Renal cortical epithelial cell (primary cell): Measurements from ENCODE around the gene EPB41L4A. TPM values are rescaled to one million over a fixed set of nuclear protein-coding genes. Genes with fewer than 3 reads are reported as not detected.
A peak's percentile ranks its signal among the peaks of the same experiment; 100 is the strongest.
"Not testable (repeated sequence)": the region's sequence is repeated elsewhere in the genome, so short reads cannot be mapped to it uniquely, and the experiment has no call there.

Experiments used
- DNase-seq: peaks from one replicate; pipeline ENCODE4 v3.0.0-alpha.2; 2011; ENCODE audit warnings: low read depth
- total RNA-seq: library from RNA; depleted of rRNA; stranded (reverse); fragments of >200 nt; gene quantifications from 2 replicates; pipeline ENCODE4 v1.2.3, GENCODE V29; 2014

EPB41L4A gene
- total RNA-seq, 1 donor from 2014 or later: 26.1 TPM

DNA sequence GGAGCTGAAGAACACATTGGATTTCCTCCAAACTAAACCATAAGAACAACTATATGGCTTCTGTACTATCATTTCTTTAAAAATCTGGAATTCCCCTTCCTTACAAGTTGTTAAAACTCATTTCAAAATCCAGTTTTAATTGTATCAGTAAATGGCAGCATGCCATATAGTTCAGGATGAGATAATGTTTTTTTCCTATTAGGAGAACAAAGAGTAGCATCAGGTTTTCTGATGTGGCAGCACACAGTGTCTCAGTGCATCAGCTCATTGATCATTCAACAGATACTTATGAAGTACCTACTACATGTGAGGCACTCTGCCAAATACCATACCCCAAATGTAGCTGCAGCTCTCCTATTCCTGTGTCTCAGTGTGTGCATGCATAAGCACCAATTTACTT lies 161.1 kb downstream of the EPB41L4A start:
- DNase-seq: no peak

DNA sequence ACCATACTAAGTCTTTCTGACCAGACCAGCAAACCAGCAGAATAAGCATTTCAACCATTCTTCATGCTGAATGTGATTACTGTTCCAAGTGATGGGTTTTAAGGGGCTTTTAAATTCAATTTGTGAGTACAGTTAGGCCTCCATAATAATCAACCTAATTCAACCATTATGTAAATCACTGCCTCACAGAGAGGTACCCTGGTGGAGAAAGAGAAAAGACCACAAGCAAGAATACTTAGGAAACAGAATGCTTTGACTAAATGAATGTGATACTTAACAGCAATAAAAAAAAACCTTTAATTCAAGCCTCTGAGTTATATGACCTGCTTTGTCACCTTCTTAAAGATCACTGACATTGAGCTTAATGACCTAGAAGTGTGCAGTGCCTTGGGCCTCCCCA lies 162.1 kb downstream of the EPB41L4A start:
- DNase-seq: no peak

DNA sequence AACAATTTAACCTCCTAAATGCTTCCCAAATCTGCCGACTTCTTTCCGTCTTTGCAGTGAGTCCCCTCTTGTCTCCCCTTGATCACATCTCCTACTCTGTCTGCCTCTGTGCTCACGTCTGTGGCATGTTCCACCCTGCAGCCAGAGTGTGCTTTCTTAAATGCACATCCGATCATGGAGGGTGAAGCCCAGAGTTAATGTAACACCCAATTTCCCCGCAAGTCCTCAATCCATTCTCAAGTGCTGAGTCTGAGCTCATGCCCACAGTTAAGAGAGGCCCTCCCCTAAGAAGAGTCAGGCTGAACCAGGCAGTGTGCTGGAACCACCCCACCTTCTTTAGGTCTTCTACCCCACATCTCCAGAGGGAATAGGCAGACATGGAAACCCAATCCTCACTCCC lies 164.8 kb downstream of the EPB41L4A start:
- no peak for DNase-seq

DNA sequence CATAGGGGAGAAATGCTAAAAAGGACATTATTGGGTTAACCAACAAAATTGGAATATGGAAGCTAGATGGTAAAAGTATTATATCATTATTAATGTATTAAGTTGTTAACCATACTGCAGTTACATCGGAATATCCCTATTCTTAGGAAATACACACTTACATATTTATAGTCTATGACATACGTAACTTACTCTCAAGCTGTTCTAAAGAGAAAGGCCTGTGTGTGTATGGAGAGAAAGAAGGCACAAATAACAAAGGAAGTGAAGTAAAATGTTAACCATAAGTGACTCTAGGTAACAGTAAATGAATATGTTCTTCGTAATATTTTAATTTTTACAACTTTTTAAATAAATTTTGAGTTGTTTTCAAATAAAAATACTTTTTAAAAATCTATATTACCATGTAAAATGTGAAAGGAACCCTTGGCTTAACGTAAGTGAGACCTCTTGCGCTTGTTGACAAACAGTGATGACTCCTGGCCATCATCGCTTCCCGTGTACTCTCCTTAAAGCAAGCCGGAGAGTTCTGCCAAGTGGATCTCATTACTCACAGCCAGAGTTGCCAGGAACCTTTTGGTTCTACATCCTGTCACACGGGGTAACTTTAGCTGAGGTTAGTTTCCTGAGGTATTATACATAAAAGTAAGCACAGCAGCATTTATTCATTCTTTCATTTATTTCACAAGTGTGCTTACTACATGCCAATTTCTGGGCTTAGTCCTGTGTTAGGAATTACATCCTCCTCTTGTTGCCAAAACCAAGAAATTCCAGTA lies 165.4 kb downstream of the EPB41L4A start:
- DNase-seq: no peak

DNA sequence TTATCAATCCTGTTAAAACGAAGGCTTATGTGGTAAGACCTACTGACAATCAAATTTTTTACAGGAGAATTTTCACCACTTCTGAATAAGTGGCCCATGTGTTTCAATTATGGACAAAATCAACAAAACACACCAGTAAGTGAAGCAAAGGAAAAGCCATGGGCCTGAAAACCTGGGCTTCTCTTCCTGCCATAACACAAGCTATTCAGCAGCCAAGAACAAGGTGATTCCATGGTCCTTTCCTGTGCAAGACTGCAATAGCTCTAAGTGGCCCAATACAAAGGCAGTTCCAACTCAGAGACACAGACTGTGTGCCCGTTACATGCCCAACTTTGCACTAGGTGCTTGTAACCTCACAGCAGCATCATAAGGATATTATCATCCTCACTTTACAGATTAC lies 168.5 kb downstream of the EPB41L4A start:
- no peak for DNase-seq

DNA sequence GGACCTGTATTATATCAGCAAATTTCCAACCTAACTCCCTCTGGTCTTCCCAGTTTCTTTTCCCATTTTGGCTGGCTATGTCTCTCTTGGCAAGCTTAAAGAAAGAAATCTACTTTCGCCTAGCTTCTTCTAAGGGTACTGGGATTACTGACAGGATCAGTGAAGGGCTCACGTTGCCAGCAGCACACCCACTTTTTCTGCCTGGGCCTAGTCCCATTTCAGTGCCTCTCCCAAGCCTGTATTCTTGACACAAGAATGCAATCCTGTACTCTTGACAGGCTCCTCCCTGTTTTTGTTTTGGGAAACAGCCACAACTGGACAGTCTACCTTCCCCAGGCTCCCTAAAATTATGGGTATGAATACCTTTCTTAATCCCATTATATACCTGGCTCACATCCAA lies 170.5 kb downstream of the EPB41L4A start:
- DNase-seq: no peak

DNA sequence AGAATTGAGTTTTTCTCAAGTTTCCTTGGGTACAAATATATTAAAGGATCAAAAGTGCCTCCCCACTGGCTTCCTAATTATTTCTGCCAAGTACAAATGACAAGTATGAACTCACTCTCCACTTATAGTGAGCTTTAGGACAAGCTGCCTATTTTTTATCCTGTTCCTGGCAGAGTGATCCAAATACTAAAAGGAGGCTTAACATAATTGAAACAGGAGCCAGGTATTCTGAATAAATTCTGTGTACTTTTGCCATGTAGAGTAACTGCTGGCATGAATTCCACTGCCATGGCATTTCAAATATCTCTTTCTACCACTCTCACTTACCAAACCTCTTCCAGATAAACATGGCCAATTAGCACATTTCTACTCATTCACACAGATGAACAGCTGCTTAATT lies 171.1 kb downstream of the EPB41L4A start:
- DNase-seq: no peak

DNA sequence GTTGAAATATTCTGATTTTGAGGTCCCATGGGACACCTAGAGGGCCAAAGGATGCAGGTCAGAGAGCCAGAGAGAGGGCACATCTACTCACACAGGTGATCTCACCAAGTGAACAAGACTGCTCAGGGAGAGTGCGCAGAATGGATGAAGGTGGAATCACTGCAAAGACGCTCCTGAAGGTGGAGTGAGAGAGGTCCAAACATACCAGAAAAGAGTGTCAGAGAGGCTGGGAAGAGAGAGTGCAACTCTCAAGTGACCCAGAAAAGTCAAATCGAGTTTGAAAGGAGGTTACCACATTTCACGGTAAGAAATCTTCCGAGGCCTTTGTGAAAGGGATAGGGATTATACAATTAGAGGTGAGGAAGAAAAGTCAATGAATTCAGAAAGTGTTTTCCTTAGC lies 173.4 kb downstream of the EPB41L4A start:
- DNase-seq: no peak

DNA sequence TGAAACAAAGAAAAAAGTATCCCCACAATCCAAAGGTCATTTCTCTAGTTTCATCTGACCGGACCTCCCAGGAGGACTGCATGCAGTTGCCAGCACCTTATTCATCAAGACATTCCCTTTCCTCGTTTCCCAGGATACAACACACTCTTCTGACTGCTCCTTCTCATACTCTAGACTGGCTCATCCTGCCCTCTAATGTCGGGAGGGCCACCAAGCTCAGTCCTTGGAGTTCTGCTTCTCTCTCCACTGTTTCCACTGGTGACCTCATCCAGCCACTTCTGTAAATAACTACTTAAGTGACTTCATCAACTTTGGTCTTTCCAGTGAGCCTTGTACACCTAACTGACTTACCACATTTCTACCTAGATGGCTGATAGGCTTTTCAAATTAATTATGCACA lies 179.1 kb downstream of the EPB41L4A start:
- DNase-seq: peak; percentile 72

DNA sequence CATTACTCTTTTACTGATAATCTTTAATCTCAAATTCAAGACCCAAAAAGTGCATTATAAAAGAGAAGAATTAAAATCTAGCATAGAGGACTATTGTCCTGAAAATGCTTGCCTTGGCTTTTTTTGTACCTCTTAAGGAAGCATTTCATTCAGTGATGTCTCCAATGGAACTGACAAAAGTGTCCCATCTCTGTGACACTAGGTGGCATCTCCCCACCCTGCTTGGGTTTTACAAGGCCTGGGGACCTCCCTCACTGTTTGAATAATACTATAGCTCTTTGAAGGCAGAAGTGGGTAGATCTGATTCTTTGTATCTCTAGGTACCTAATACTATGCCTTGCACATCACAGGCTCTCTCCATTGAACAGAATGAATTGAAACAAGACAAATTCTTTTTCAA lies 180.6 kb downstream of the EPB41L4A start:
- DNase-seq: no peak

DNA sequence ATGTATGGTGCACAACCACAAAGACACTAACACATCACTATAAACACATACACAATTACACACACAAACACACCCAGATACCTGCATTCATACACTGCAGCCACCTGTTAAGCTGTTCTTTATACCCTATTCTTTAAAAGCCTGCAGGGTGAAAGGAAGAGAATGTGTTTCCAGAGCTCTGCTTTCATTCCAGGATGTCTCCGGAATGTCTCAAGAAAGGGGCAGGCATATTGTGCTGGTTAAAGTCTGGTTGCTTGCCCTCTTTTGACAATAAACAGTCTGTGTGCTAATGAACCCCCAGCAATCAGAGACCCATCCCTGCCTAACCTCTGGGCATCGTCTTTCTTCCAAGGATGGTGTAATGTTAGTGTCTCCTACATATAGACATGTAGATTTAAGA lies 181.6 kb downstream of the EPB41L4A start:
- no peak for DNase-seq

DNA sequence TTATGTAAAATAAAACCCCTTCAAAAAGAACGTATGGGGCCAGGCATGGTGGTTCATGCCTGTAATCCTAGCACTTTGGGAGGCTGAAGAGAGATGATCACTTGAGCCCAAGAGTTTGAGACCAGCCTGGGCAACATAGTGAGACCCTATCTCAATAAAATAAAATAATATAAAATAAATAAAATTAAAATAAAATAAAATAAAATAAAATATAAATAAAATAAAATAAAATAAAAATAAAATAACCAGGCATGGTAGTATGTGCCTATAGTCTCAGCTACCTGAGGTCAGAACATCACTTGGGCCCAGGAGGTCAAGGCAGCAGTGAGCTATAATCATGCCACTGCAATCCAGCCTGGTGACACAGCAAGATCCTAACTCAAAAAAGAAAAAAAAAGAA lies 185.1 kb downstream of the EPB41L4A start:
- DNase-seq: no peak

DNA sequence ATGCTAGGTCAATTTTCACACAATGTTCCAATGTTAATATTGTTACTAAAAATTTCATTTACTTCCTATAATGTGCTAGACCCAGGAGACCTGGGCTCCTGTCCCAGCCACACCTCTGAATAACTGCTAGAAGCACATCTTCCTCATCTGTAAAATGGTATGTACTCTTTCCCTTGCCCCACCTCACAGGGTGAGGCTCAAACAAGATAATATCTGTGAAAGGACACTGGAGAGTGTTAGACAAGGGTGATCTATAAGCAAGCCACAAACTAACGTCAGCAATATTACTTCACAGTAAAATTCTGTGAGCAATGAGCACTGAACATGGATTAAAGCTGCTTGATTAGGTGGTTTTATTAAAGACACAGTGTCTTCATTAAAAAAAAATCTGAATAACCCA lies 186.4 kb downstream of the EPB41L4A start:
- no peak for DNase-seq

DNA sequence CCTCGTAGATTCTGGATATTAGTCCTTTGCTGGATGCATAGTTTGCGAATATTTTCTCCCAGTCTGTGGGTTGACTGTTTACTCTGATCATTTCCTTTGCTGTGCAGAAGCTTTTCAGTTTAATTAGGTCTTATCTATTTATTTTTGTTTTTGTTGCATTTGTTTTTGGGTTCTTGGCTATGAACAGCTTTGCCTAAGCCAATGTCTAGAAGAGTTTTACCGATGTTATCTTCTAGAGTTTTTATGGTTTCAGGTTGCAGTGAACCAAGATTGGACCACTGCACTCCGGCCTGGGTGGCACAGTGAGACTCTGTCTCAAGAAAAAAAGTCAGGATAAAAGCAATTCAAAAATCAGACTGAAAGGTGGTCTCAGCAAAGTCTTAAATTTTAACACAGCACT lies 188.5 kb downstream of the EPB41L4A start:
- no peak for DNase-seq

DNA sequence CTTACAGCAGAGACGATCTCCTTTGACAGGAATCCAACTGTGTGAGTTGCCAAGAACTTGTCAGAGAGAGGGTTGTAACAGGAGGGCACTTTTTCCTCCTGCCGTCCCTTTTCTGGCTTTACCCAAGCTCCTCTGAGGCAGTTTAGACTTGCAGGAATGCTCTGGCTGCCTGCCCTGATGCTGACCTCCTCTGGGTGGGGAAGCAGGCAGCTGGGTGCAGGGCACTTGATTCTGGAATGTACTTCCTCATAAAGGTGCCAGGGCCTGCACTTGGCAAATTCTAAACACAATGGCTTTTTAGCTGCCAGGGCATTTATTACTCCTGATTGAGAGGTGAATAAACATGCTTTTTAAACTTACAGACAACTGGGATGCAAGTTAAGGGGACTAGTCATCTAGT lies 190.4 kb downstream of the EPB41L4A start:
- DNase-seq: peak; percentile 95

DNA sequence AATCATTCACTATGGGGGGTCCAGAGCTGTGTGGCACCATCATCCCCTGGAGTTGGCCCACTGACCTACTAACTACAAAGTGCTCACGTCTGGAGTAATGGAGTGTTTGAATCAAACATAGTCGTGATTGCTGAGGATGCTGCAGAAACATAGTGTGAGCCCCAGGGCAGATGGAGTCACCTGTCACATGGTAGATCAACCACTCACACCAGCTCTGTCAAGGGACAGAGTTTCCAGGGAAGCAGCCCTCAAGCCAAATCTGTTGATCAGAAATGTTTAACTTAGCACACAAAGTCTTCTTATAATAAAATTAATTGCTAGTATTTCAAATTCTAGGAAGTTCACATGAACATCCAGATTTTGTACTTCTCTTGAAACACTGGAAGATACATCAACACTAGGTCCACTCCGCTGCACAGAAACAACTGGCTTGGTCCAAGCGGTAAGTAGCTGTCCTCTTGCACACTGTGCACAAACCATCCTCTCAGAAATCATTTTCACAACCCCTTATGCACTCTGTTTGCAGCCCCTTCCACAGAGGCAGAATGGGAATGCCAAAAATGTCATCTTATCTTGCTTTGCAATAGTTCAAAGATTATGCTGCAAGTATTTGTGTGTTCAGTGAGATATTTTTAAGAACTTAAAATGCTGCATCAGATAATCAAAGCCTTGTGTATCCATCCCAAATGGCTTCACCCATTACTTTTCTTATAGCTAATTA lies 191.0 kb downstream of the EPB41L4A start:
- no peak for DNase-seq

DNA sequence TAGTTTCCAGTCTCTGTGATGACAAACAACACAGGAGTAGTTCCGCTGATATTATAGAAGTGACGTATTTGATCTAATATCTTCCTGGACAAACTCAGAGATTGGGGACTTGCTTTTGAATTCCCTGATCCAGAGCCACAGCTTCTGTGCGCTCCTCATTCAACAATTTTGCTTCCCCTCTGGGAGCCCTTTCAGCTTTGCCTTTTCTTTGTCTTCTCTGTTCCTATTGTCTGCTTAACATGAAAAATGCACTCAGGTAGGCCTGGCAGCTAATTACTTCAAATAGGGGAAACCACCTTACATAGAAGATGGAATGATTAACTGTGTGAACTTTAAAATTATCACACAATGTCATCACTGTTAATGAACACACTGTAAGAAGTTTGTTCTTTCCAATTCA lies 192.9 kb downstream of the EPB41L4A start:
- no peak for DNase-seq

DNA sequence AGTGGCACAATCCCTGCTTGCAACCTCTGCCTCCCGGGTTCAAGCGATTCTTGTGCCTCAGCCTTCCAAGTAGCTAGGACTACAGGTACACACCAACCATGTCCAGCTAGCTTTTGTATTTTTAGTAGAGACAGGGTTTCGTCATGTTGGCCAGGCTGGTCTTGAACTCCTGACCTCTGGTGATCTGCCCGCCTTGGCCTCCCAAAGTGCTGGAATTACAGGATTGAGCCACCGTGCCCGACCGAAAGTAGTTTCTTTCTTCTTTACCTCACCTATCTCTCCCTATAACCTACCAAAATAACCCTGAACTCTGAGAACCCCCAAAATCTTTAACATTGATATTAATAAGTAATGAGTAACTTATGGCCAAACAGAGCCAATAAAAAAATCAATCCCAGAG lies 196.1 kb downstream of the EPB41L4A start:
- DNase-seq: not testable (repeated sequence)

DNA sequence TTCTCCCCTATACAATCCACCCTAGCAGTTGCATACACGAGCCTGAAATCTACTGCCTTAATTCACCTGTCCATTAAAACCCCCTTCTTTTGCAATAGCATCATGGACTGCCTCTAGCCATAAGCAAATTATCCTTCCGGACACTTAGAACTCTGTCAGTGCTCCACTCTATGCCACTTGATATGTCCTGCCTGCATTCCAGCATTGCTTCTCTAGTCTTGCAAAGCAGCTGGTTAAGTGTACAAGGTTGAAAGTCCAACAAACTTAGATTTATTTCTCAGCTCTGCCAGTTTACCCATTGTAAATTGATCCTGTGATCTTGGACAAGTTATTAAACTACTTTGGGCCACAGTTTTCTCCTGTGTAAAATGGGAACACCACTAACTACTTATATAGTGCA lies 197.9 kb downstream of the EPB41L4A start:
- DNase-seq: peak; percentile 23

DNA sequence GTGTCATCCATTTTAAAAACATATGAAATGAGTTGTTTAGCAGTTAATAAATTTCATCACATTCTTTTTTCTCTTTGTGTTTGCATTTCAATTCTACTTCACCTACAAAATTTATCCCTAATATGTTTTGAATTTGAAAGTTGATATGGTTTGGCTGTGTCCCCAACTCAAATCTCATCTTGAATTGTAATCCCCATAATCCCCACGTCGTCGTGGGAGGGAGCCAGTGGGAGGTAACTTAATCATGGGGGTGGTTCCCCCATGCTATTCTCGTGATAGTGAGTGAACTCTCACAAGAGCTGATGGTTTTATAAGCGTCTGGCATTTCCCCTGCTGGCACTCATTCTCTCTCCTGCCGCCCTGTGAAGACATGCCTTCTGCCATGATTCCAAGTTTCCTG lies 200.1 kb downstream of the EPB41L4A start:
- DNase-seq: no peak

DNA sequence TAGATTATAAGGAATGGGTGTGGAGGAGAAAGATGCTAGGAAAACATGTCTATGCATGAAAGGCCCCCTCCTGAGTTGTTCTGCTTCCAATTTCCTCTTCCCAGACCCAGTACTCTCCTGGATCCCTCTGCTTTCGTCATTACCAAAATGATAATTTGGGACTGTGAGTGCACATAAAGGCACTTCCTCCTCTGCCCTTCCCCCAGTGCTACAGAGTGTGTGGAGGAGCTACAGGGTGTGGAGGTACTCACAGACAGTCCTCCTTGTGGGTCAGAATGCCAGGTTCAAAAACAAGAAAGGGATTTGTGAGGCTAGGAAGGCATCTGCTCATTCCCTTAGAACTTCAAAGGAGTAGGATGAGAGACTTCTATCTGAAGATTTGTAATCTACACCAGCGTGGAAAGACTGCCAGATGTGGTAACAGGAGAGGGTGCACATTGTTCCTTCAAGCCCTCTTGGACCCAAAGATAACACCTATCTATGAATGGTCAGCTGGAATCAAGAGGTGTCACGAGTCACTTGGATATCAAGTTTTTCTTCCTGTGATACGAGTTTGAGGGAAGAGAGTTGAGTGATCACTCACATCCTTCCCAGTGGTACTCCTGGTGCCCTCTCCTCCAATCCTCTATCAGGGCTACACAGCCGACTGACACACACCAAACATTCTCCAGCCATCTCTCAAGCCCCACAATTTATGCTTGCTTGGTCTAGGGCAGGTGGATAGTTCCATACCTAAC lies 201.1 kb downstream of the EPB41L4A start:
- DNase-seq: no peak

DNA sequence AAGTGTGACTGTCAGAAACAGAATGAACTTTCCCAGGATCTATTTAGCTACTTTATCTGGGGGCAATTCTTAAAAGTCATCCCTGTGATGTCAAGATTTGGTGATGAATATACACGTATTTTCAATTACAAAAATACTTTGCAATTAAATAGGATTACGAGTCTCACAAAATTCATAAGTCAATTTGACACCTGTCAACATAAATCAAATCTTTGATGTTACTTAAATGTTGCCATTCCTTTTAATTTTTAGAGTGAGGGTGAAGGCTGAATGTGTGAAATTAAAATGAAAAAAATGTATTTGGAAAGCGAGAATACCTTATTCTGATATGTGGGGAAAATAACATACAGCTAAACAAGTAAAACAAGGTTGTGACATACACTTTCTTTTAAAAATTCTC lies 202.9 kb downstream of the EPB41L4A start:
- DNase-seq: no peak
